Nephron progenitor cell (in vitro differentiated cells): ENCODE measurements around the gene MVD.

Experiments
- DNase-seq: peaks from one replicate; pipeline ENCODE4 v3.0.0; 2021
- H3K27ac Mint-ChIP-seq: 2 replicates; pipeline ENCODE4 v1.8.0; 2021; ENCODE audit warnings: mild to moderate bottlenecking, moderate library complexity, mixed read lengths
- H3K27me3 Mint-ChIP-seq: 2 replicates; pipeline ENCODE4 v1.8.0; 2021; ENCODE audit warnings: mild to moderate bottlenecking, low read depth, mixed read lengths; ENCODE audit not compliant: poor library complexity
- H3K36me3 Mint-ChIP-seq: 2 replicates; pipeline ENCODE4 v1.8.0; 2021; ENCODE audit warnings: low read depth, mixed read lengths
- H3K4me1 Mint-ChIP-seq: 2 replicates; pipeline ENCODE4 v1.8.0; 2021; ENCODE audit warnings: mixed read lengths
- H3K4me3 Mint-ChIP-seq: 2 replicates; pipeline ENCODE4 v1.8.0; 2021; ENCODE audit warnings: mild to moderate bottlenecking, moderate library complexity, mixed read lengths
- H3K9me3 Mint-ChIP-seq: 2 replicates; pipeline ENCODE4 v1.8.0; 2021; ENCODE audit warnings: mild to moderate bottlenecking, moderate library complexity, mixed read lengths
- CTCF ChIP-seq: fragments of 200-600 bp; sonication (generic); IDR thresholded peaks from 2 replicates; pipeline ENCODE4 v1.5.0; 2021; ENCODE audit warnings: antibody characterized with exemption

MVD gene

GRCh38 chr16:88662843-88663606 lies at the start of gene MVD:
Gene MVD, minus strand, starts transcription at chr16:88663091. Its CDS starts 11 bp downstream, at chr16:88663080.
- Mint-ChIP-seq H3K27me3 (no peaks in the 10 kb centered on the region), H3K27ac (peak within 1 kb of the TSS; percentile 88), H3K36me3 (peaks cover 9% of the 10 kb centered on the region), H3K4me1 (peaks cover 26% of the 10 kb centered on the region), H3K9me3 (no peaks in the 10 kb centered on the region), H3K4me3 (peak within 1 kb of the TSS; percentile 90)
- DNase-seq = peak; percentile 94
- TF ChIP-seq CTCF = no peak

GRCh38 chr16:88712362-88712979 lies 49.6 kb upstream of the MVD start:
- TF ChIP-seq CTCF = no peak
- Mint-ChIP-seq H3K9me3 (no peaks in the 10 kb centered on the region), H3K36me3 (peaks cover 5% of the 10 kb centered on the region), H3K4me1 (peaks cover 18% of the 10 kb centered on the region), H3K27me3 (no peaks in the 10 kb centered on the region), H3K27ac (no peak overlapping the region), H3K4me3 (no peak overlapping the region)
- no peak for DNase-seq

GRCh38 chr16:88711750-88712340 lies 49.0 kb upstream of the MVD start:
- peaks cover 19% of the 10 kb centered on the region for H3K4me1 Mint-ChIP-seq
- H3K9me3 Mint-ChIP-seq = no peaks in the 10 kb centered on the region
- H3K36me3 Mint-ChIP-seq = no peaks in the 10 kb centered on the region
- no peak for DNase-seq
- no peak for TF ChIP-seq CTCF
- H3K27ac Mint-ChIP-seq = no peak overlapping the region
- no peaks in the 10 kb centered on the region for H3K27me3 Mint-ChIP-seq
- H3K4me3 Mint-ChIP-seq = no peak overlapping the region

- DNase-seq = no peak
- H3K36me3 Mint-ChIP-seq = no peaks in the 10 kb centered on the region
- peaks cover 22% of the 10 kb centered on the region for H3K4me1 Mint-ChIP-seq
- no peak for TF ChIP-seq CTCF
- H3K27ac Mint-ChIP-seq = no peak overlapping the region
- H3K27me3 Mint-ChIP-seq = peaks cover under 1% of the 10 kb centered on the region
- H3K9me3 Mint-ChIP-seq = no peaks in the 10 kb centered on the region
- no peak overlapping the region for H3K4me3 Mint-ChIP-seq
These were observed 47.7 kb upstream of the MVD start for GRCh38 chr16:88710556-88710955.

- Mint-ChIP-seq H3K36me3 (no peaks in the 10 kb centered on the region), H3K4me1 (peaks cover 35% of the 10 kb centered on the region), H3K4me3 (peak overlapping the region; percentile 83), H3K27me3 (peaks cover 7% of the 10 kb centered on the region), H3K9me3 (no peaks in the 10 kb centered on the region), H3K27ac (no peak overlapping the region)
- no peak for TF ChIP-seq CTCF
- DNase-seq = no peak
These were observed 44.3 kb upstream of the MVD start for GRCh38 chr16:88706965-88707826.
